Parietal lobe (tissue), 2 donors: ENCODE measurements around the gene CCDC148. TPM values are rescaled to one million over a fixed set of nuclear protein-coding genes. Genes with fewer than 3 reads are reported as not detected.

ENCODE experiments used
- small RNA-seq: library from RNA; depleted of rRNA; stranded (forward); fragments of <200 nt; gene quantifications from one replicate; pipeline ENCODE3, GENCODE V24; 2014; ENCODE audit warnings: low replicate concordance
- total RNA-seq: library from RNA; depleted of rRNA; stranded (reverse); fragments of >200 nt; gene quantifications from one replicate; pipeline ENCODE4 v1.2.3, GENCODE V29; 2014

CCDC148 gene
- 15.7 TPM for total RNA-seq

GRCh38 chr2:158456309-158457066, at the start of gene CCDC148, which contains the start of gene PKP4:
Gene CCDC148, minus strand, starts transcription at chr2:158456753. Its CDS starts 314 bp downstream, at chr2:158456439.
Gene PKP4, plus strand, starts transcription at chr2:158456952. Its CDS starts 76,233 bp downstream, at chr2:158533185.

Small RNAs within 50 kb of the gene (small RNA-seq; reads per million reads assigned to genes)
- gene RN7SL393P, result not detected

Other genes with a start within 250 kb of the CCDC148 start
- 125 TPM for gene PKP4, start 199 bp upstream of the CCDC148 start, total RNA-seq